Sciatic nerve (tissue), 2 donors: ENCODE data around the gene SLC13A4. TPM values are rescaled to one million over a fixed set of nuclear protein-coding genes. Genes with fewer than 3 reads are reported as not detected.
A peak's percentile ranks its signal among the peaks of the same experiment; 100 is the strongest.
"Not testable (repeated sequence)": the region's sequence is repeated elsewhere in the genome, so short reads cannot be mapped to it uniquely, and the experiment has no call there.

Source experiments
- ATAC-seq: fragments of 200-7000 bp; cut with Tn5 transposase; one replicate; pipeline ENCODE4 v1.9.1; 2020; ENCODE audit warnings: mild to moderate bottlenecking, moderate library complexity
- DNase-seq: peaks from one replicate; pipeline ENCODE4 v3.0.0-alpha.2; 2020; ENCODE audit warnings: low spot score
- intact Hi-C: fragments of 100-400 bp; cut with DNase I; formaldehyde crosslinking; loops from one replicate; pipeline ENCODE4 v1.14.2; 2022
- total RNA-seq: library from RNA; stranded (reverse); fragmentation: NEBNext Ultra II Directional; extraction: Animal tissue kit (Norgen Biotek cat#: 25700); gene quantifications from one replicate; pipeline ENCODE4 v1.2.1, GENCODE V29; 2021
- donor health status: DM: no; HTN: no; CAD: no.
- donor health status: DM: no; HTN: no; CAD: no.

The SLC13A4 gene
- total RNA-seq, 1 donor from 2014 or later, result 0.27 TPM

- ATAC-seq (peak; percentile 67), DNase-seq (no peak)
- intact Hi-C loops, result no loop called here
Observed at GRCh38 chr7:135650831-135651573, 77.0 kb downstream of the SLC13A4 start.

DNA sequence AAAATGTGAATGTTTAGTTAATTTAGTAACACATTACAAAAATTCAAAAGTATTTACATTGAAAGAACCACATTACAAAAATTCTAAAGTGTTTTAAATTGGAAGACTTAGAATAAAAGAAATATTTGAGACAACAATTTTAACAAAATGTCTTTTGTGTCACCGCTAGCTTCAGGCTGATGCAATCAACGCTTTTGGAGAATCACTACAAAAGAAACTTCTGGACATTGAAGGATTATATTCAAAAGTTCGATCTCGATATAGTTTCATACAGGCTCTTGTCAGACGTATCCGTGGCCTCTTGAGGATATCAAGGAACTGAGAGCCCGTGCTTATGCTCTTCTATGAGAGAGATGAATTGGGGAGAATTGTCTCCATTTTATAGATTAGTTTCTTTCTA, 79.8 kb downstream of the SLC13A4 start:
- DNase-seq, result no peak
- no peak for ATAC-seq
- intact Hi-C loops, result no loop called here

DNA sequence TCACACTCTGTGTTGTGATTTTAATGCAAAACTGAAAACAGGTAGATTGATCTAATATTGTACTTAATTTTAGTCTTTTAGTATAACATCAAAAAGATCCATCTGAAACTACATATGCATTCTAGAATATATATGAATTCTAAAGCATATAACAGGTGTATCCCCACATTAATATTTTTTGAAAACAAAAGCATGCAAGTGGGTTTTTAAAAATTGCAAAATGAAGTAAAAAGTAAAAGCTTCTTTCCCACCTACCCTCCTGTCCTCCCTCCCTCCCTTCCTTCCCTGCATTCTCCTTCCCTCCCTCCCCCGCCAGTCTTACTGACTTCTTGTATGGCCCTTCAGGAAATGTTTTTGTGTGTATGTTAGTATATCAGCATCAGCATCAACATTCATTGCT, 80.2 kb downstream of the SLC13A4 start:
- ATAC-seq (no peak), DNase-seq (no peak)
- intact Hi-C loops, result no loop called here

- intact Hi-C loops, result no loop called here
- ATAC-seq (peak; percentile 76), DNase-seq (no peak)
Observed at GRCh38 chr7:135645296-135645904, 82.6 kb downstream of the SLC13A4 start.

DNA sequence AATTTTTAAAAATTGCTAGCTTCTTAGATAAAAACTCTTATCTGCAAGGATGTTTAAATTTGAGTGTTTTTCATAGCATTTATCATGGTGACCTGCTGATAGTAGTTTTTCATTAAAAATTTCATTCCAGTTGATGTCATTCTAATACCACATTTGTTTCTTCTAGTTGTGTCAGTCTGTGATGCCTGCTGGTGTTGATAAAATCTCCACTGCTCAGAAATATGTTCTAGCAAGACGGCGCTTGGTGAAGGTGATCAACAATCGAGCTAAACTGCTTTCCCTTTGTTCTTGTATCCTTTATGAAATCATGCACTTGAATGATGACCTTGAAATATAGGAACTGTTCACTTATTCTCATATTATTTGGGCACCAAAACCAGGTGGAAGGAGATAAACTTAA, 83.3 kb downstream of the SLC13A4 start:
- DNase-seq (no peak), ATAC-seq (no peak)
- intact Hi-C loops, result no loop called here

GRCh38 chr7:135644154-135644553, 83.8 kb downstream of the SLC13A4 start:
- DNase-seq (no peak), ATAC-seq (no peak)
- intact Hi-C loops, result no loop called here

GRCh38 chr7:135639690-135640089, 88.3 kb downstream of the SLC13A4 start:
- intact Hi-C loops, result loop anchor here (10.0 kb wide), 1 partner anchor 375 kb away; no protein-coding TSS in a partner anchor
- not testable (repeated sequence) for ATAC-seq, DNase-seq

GRCh38 chr7:135634191-135634878, 93.7 kb downstream of the SLC13A4 start:
- DNase-seq, result no peak
- no peak for ATAC-seq
- intact Hi-C loops, result loop anchor here (5.0 to 10.0 kb wide), 2 partner anchors 370 to 1177 kb away; partner anchors contain the start of gene AKR1B1

Other genes starting within 250 kb of the SLC13A4 start
- 42.9 TPM for gene CNOT4, start 218.1 kb downstream of the SLC13A4 start, total RNA-seq
- 46.8 TPM for gene NUP205, start 170.3 kb downstream of the SLC13A4 start, total RNA-seq
- gene STMP1, start 65.7 kb downstream of the SLC13A4 start, total RNA-seq, result 36.2 TPM
- 8.0 TPM for gene FAM180A, start 20.6 kb upstream of the SLC13A4 start, total RNA-seq
- gene MTPN, start 249.2 kb upstream of the SLC13A4 start, total RNA-seq, result 114 TPM